NCI-H1694 treated with DMSO at 0.1 percent for 48 hours (cell line): ENCODE data around the gene ERC2.

Source experiments
- DNase-seq: peaks from one replicate; lab custom pipeline; 2025; lab: John Stamatoyannopoulos, UW

ERC2 gene

DNA sequence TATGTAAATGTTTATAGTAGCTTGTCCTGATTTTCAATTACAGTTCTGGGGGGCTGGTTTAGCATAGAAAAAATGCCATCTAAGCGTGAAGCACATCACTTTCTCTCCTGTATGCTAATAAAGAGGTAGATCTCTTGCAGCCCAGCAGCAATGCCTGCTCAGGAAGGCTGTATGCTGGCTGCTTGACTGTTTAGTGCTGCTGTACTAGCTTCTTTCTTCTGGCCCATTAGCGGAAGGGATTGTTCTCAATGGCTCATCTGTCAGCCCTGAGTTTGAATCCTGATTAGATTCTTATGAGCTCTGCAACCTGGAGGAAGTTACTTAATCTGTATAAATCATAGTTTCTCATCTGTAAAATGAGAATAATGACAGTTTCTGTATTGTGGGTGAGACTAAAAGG, 478.9 kb downstream of the ERC2 start:
- no peak for DNase-seq

DNA sequence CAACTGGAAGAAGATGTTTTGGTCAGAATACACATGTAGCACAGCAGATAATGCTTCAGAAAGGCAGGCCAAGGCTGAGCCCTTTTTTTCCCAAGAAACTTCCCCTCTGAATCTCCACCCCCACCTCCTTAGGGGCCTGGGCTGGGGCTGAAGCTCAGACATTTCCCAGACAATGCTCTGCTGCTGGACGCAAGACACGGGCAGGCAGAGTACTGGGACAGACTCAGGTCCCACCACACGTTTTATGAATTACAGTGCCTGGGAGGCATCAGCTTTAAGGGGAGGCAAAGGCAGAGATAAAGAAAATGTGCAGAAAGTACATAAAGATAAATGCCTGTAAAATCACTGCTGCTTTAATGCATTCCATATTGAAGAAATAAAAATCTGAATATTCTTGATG, 479.4 kb downstream of the ERC2 start:
- DNase-seq: no peak

DNA sequence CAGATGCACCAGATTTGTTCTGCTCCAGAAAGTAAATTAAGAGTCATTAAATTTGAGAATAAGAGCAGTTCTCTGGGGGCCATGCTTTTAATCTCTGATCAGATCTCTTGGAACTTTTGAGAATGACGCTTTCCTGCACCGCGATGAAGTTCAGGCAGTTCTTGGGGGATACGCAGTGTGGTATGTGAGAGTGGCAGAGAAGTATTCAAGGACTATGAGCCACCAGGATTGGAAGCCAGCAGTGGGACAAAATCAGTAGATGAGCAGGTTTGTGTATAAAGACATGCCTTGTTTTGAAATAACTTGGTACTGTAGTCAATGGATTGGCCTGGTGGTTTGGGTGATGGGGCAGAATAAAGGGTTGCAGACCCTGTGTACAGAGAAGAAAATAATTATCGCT, 483.6 kb downstream of the ERC2 start:
- DNase-seq: no peak

DNA sequence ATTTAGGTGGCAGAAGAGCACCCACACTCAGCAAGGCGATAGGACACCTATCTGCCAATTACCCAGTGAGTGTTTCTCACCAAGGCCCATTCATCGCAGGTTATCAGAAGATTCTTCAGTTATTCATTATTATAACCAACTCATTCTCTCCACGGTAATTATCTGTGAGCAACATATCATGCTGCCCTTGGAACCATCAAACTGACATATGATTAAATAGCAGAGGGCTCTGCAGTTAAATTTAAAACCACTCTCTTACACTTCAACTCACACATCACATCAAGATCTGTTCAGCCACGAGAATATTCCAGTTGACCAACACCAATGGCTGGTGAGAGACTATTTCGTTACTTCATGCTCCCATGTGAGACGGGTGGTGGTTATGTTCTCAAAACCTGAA, 489.3 kb downstream of the ERC2 start:
- DNase-seq: no peak

DNA sequence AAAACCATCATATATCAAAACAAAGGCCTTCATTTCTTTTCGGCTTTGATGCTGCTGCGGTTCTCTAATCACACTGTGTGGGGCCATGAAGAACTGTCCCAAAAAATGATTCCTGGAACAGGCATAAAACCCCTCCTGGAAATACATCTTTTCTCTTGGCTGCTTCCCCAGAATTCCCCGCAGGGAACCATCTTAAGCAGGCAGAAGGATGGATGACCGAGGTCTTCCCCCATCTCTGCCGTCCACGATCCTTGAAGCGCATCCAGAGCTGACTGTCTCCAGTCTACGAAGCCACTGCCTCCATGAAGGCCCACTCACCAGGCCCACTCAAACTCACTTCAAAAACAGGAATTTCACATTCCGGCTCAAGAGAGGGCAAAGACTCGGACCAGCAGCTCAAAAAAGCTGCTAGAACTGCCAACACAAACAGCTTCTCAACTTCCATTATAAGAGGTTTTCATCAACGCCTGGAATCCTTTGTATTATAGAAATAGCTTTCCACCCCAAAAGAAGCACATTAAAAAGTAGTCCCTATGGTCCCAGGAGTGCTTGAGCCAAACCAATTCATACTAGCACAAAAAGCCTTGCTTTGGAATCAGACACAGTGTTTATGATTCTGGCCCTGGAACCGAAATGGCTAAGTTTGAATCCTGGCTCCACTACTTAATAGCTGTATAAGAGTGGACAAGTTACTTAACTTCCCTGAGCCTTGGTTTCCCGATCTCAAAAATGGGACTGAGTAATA, 493.7 kb downstream of the ERC2 start:
- DNase-seq: no peak

DNA sequence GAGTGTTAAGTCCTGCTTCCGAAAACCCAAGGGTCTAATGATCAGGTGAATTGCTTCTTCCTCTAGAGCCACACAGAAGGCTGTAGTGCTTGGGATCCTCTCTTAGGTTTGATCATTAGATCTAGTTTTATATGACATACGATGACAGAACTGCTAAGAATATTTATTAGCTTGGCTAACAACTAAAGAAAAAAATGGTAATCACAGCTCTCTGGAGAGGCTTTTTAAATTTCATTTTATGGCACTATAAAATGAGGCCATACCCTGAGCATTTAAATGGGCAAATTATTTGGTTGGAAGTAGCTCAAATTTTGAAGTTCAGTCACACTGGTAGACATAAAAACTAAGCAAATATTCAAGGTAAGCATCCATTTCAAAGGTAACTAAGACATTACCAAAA, 498.6 kb downstream of the ERC2 start:
- DNase-seq: no peak

DNA sequence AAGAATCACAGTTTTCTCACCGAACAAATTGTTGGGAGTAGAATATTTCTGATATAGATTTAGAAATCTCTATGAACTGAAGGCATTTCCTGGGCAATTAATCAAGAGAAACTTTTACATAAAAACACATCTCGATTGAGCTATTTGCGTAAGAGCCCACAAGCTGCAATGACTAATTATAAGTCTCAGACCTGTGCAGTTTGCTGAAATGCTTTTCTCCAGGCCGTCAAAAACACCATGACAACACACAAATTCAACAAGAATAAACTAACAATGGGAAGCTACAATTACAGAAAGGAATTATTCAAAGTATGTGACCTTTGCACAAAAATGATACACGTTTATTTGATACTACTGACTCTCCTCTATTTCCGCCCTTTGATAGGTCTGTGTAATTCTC, 499.9 kb downstream of the ERC2 start:
- no peak for DNase-seq

DNA sequence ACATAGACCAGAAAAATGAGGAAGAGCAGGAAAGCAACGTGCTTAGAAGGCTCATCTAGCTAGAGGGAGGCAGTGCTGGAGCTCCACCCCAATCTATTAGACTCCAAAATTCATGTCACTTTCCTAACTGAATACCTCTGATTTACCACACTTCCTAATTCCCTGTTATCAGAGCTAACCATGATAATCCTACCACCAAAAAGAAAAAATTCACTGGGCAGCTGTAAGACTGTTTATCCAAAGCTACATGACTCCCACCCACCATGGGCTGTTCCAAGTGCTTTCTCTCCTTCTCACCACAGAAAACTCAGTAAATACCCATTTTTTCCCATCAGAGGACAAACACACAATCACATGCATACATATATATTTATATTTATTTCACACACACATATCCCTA, 501.7 kb downstream of the ERC2 start:
- no peak for DNase-seq

DNA sequence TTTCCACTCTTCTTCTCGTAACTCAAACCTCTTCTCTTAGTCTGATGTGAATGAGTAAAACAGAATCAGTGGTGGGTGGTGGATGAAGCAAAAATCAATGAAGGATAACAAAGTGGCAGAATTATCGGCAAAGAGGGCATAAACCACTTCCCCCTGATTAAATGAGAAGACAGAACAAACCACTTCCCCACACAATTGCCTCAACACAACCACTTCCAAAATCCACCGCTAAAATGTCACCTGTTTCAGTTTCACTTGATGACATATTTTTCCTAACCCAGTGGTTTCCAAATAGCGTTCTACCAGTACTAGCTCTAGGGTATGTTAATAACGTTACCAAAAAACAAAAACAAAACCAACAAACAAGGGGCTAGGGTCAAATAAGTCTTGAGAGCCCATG, 502.5 kb downstream of the ERC2 start:
- no peak for DNase-seq

DNA sequence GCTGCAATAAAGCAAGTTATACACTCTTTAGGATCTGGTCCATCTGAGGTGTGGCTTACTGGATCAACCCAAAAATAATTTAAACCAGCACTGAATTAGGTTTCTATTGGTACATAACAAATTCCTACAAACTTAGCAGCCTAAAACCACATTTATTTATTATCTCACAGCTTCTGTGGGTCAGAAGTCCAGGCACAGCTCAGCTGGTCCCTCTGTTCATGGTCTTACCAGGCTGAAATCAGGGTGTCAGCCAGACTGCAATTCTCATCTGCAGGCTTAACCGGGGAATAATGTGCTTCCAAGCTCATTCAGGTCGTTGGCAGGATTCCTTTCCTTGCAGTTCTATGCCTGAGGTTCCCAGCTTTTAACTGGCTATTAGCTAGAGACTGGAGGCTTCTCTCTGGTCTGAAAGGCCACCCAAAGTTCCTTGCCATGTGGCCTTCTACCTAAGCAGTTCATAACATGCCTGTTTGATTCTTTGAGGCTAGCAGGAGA, 503.7 kb downstream of the ERC2 start:
- DNase-seq: no peak

DNA sequence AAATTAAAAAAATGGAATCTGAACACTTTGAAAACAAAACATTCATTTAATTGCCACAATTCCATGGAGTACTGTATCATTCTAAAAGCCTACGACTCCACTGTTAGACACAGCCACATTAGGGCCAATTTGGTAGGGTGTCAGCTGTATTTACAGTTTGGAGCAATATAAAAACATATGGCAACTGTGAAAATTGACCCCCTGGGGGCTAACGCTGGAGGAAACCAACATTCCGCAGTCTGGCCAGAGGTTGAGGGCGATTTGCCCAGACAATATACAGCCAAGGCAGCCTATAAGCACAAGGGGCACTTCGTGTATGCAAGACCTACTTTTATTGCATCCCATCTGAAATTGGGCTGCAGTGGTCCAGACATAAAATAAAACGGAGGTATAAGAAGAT, 504.7 kb downstream of the ERC2 start:
- peak; percentile 18 for DNase-seq

DNA sequence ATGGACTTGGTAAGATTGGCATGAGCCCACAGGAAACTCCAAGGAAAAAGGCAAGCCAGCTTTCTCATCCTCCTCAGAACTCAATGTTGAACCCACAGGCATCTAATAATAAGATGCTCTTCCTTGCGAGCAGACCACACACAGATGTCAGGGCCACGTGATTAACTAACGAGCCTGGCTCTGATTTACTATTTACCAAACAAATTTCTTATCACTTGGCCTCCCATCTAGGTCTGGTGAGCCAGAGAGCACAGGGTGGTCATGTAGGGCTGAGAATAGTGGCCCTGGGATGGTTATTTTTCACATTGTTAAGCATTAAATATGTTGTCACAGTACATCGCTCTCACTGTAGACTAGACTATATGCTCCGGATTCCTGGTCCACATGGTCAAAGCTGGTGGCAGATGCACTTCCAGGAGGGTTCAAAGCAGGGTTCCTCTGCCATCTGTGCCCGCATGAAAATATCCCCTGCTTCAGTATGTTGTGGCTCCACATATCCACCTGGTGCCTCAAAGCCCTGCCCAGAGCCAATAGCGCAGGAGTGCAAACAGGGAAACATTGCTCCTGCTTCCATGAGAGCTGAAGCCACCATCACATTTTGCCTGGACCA, 508.7 kb downstream of the ERC2 start:
- peak; percentile 11 for DNase-seq

DNA sequence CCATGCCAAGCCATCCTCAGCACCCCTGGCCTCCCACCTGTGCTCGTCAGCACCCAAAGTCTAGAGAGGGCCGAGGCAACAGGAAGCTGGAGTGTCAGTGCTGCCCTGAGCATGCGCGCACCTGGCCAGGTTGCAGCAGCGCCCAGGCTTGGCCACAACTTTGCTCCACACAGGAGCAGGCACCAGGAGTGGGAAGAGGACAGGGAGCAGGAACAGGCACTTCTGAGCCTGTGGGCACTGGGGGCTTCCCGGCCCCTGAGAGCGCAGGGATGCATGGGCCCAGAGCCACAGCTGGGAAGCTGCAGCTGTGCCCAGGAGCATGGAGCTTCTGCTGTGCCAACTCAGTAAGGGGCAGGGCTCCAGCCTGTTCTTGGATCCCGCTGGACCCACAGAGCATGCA, 509.7 kb downstream of the ERC2 start:
- DNase-seq: no peak

DNA sequence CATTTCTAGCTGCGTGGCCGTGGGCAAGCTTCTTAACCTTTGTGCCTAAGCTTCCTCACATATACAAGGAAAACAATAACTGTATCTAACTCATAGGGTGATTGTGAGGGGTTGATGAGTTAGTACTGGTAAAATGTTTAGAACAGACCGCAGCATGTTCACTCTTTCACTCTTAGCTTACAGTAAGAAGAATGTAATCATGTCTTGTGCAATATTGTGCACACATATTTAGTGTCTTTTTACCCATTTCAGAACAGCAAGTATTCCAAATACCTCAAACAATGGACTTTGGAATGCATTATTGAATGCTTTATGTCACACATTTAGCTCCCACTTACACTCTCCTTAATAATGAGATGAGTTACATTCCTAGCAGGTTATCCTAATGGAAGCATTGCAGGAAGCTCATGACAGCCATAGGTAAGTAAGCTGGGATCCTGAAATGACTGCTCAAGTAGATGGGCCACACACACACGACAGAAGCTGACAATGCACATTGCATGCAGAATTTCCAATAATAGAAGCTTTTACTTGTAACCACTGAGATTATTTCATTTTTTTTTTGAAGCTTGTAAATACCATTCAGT, 512.3 kb downstream of the ERC2 start:
- no peak for DNase-seq

DNA sequence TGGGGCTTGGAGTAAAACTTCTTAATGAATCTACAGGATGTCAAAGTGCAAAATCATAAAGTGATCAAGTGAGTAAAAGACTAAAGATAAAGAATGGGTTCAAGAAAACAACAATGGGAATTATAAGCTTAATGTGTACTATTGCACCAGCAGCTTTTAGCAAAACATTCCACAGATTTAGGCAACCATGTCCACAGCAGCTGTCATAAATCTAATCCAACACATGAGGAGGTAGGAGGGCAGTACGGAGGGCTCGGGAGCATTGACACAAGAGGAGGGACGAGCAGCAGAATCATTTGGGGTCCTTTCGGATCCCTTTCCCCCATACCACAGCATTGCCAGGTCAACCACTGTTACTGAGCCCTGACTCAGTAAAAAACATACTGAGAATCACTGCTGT, 516.9 kb downstream of the ERC2 start:
- DNase-seq: peak; percentile 2

DNA sequence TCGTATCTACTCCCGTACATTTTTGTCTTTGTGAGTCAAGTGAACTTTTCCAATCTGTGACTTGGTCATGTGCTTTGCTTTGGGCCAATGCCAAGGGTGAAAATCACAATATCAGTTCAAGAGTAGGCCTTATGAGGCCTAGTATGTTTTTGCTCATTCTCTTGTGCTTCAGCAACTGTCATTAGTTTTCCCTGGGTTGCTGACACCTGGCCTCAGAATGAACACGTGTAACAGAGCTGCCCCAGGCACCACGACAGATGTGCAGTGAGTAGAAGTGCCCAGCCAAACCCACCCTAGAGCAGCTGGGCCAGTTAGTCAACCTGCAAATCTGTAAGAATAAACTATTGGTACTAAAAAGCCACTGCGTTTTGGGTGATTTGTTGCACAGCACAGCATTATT, 520.9 kb downstream of the ERC2 start:
- peak; percentile 26 for DNase-seq

DNA sequence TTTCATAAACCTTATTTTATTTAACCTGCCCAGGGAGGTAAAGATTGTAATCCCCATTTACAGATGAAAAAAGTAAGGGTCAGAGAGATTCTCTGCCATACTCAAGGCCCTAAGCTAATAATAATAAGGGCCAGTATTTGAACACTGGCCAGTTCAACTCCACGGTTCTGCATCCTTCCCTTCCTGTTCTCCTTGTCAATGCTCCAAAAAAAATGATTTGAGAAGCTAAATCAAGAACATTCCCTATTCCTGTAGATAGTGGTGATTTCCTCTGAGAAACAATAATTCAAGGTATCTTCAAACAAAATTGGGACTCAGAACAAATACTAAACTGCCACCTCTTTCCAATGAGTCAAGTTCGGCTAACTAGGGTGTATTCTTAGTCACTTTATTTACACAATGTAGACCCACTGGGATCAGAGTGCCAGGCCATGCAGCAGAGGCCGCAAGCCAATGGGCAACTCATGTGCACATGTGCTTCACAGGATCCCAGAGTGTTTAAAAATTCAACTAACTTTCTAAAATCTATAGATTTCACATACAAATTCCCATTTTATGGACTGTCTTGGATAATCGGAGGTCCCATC, 521.6 kb downstream of the ERC2 start:
- no peak for DNase-seq

DNA sequence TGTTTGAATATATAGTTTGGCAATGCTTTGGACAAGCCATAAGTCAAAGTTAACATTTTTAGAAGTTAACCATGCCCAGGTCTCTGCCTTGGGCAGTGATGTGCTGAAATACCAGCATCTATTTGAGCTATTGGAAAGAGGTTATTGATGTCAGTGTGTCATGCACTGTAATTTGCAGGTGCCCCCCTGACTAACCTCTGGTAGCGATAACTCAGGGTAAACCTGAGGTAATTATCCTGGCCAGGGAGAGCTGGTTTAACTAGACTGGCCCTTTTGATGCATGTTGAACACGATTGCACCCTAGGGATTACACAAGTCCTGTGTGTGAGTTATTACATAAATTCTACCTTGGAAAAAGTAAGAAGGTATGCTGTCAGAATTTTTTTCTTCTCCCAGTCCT, 525.4 kb downstream of the ERC2 start:
- no peak for DNase-seq

DNA sequence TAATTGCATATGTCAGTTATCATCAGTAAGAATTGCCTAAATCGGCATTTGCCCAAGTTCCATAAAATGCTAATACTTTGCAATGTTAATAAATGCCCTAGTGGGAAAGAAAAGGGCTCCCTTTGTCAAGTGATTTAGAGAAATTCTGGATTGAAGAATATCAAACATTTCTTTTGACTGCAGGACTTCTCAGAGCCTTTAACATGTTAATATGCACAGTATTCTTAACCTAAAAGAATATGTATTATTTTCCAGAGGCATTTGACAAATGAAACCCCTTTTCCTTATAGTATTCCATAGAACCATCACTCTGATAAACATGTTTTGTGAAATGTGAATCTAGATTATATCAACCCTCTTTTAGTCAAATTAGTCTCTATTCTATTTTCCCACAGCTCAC, 529.0 kb downstream of the ERC2 start:
- DNase-seq: no peak

DNA sequence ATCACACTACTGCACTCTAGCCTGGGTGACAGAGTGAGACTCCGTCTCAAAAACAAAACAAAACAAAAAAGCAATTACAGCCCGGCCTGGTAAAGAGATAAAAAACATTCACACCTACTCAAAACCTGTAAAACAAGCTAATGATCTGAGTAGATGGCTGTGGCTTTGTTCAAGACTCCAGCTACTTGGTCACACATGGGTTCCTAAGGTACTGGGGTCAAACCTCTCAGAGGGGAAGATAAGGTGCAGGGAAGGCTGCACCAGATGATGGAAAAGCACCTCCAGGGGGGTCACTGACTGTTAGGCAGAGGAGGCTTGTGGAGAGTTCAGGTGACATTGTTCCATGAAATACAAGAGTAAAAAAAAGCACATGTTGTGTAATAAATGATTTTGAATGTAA, 531.0 kb downstream of the ERC2 start:
- no peak for DNase-seq

DNA sequence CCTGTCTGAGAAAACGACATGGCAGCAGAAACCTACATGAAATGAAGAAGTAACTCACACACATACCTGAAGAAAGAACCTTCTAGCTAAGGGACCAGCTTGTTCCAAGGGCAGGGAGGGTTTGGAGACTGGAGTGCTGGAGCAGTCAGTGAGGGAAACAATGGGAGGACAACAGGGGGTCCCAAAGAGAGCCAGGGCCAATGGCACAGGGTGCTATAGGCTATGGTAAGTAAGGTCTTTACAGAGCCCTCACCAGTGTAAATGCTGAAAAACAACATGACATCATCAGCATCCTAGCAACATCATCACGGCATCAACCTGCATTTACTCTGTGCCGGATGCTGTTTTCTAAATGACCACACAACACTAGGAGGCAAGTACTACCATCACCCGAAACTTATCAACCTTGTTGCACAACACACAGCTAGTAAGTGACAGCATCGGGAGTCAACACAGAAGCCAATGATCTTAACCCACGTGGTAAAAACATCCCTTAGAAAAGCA, 531.7 kb downstream of the ERC2 start:
- no peak for DNase-seq

DNA sequence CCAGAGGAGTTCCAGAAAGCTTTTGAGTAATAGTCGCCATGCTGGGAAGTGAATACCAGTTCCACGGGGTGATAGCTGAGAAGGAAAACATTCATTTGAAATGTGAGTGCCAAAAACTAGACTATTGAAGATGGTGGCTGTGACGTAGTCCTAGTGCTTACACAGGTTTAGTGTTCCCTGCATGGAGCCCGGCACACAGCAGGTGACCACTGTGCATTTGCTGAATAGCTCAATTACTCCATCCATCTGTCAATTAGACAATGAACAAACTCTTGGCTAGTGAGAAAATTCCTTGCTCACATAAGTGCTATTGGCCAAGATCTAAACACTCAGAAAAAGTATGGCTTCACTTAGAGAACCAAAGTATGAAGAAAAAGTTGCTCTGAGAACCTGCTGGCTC, 533.0 kb downstream of the ERC2 start:
- DNase-seq: no peak

DNA sequence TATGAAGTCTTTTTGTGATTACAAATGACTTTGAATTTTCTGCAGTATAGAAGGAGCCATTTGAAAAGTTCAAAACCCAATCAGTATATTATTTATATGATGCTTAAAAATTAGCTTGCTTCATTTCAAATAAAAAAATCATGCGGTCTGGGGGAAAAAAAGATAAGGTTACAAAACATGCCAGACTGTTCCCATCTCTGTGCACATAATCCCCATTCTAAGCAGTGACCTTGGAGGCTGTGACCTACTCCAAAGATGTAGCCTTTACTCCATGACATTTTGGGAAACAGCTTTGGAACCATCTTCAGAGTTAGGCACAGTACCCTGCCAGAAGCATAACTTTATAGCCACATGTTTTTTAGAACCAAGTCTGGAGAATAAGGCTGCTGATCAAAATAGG, 533.5 kb downstream of the ERC2 start:
- no peak for DNase-seq
